IgD-negative memory B cell (primary cell): Measurements from ENCODE around the gene POC1A. TPM values are rescaled to one million over a fixed set of nuclear protein-coding genes. Genes with fewer than 3 reads are reported as not detected.

ENCODE experiments used
- H3K27ac Mint-ChIP-seq, 3 donors: one replicate each; pipeline ENCODE4 v1.8.0; 2020 to 2022; ENCODE audit warnings: mild to moderate bottlenecking in 3 of 3, mixed read lengths in 3 of 3, moderate library complexity in 1 of 3
- H3K27me3 Mint-ChIP-seq: one replicate; pipeline ENCODE4 v1.8.0; 2021; ENCODE audit warnings: mixed read lengths
- H3K36me3 Mint-ChIP-seq: one replicate; pipeline ENCODE4 v1.8.0; 2020; ENCODE audit warnings: mild to moderate bottlenecking, mixed read lengths
- H3K4me1 Mint-ChIP-seq, 3 donors: one replicate each; pipeline ENCODE4 v1.8.0; 2020 to 2022; ENCODE audit warnings: mixed read lengths in 3 of 3, mild to moderate bottlenecking in 1 of 3
- H3K4me3 Mint-ChIP-seq, 4 donors: one replicate each; pipeline ENCODE4 v1.8.0; 2020 to 2022; ENCODE audit warnings: mild to moderate bottlenecking in 4 of 4, mixed read lengths in 4 of 4, moderate library complexity in 3 of 4
- H3K9me3 Mint-ChIP-seq, 3 donors: one replicate each; pipeline ENCODE4 v1.8.0; 2020 to 2021; ENCODE audit warnings: mixed read lengths in 3 of 3, mild to moderate bottlenecking in 1 of 3
- polyA plus RNA-seq: library from polyadenylated mRNA; unstranded; fragments of 300-500 nt; fragmentation: Illumina TruSeq; gene quantifications from one replicate; pipeline ENCODE4 v1.2.3, GENCODE V29; 2021

Gene POC1A
- polyA plus RNA-seq, 1 donor from 2014 or later, result 1.2 TPM

DNA sequence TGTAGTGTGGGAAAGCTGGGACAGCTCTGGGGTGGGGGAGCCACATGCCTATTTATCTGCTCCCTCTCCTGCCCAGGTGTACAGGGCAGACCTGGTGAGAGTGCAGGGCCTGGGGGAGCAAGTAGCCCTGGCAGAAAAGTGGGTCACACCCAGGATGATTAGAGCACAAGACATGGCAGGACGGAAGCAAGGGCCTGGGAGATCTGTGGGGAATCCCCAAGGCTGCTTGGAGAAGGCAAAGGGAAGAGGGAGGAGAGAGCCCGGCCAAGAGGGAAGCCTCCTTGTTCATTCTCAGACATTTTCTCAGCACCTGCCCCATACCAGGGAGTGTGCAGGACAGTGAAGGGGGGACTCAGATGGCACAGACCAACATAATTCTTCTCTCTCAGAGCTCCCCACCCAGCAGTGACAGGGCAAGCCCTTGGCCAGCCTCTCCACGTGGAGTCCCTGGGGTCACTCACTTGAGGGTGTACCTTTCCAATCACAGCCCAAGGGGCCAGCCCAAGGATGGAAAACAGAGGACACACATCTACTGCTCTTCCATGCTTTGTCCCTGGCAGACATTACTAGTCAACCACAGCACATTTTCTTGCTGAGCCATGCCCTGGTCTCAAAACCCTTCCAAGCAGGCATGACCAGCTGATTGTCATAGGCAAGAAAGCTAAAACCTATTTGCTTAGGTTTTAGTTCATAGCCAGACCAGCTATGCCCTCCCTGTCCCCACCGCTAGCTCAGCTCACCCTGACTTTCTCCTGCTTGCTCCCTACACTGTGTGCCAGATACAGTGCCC lies 92.9 kb downstream of the POC1A start:
- no peak overlapping the region for H3K27ac Mint-ChIP-seq
- no peaks in the 10 kb centered on the region for H3K36me3 Mint-ChIP-seq
- peaks cover 11 to 18% (median 17%) of the 10 kb centered on the region in 3 donors for H3K4me1 Mint-ChIP-seq
- no peaks in the 10 kb centered on the region for H3K27me3 Mint-ChIP-seq
- H3K4me3 Mint-ChIP-seq, result peak overlapping the region in 2 of 4 donors; percentile 60 to 74
- H3K9me3 Mint-ChIP-seq, result no peaks in the 10 kb centered on the region

DNA sequence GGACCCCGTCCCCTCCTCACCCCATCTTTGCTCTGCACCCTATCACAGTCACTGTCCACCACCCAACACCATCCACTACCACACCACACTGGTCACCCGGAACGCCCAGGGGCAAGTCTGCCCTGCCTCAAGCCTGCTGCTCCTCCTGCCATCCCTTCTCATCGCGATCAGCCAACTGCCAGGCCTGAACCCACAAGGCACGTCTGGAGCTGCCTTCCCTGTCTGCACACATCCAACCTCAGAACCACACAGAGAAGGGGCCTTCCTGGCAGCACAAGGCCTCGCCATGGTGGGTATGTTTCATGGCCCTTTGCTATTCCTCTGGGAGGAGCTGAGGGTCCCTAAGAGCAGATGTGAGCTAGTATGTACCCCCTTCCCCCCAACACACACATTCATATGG lies 94.4 kb downstream of the POC1A start:
- no peaks in the 10 kb centered on the region for H3K27me3 Mint-ChIP-seq
- H3K4me3 Mint-ChIP-seq, result peak overlapping the region in 1 of 4 donors; percentile 24

DNA sequence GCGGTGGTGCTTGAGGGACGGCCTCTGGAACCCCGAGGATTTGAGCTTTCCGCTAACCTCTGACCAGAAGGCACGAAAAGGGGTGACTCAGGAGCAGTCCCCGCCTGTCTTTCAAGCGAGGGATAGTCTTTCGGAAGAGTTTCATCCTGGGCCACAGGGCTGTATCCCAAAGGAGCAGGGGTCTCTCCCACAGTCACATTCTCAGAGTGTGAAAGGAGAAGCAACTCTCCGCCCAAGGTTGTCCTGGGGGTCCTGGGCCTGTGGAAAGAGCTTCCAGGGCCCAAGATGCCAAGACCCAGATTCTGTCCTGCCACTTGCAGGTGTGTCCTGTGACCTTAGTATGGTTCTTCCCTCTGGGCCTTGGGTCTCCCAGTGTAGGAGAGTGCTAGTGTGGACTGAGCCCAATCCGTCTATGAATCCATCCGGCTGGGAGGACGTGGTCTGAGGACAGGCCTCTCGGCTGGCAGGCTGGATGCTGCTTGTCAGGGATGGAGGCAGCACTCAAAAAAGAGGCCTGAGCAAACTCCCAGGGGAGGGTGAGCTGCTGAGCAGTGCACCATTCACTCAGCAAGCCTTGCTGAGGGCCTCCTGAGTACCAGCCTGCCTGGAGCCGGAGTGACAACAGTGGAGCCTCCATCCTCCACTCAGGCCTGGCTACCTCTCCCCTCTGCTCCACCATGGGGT lies 96.3 kb downstream of the POC1A start:
- H3K36me3 Mint-ChIP-seq, result no peaks in the 10 kb centered on the region
- peak overlapping the region in 2 of 3 donors; percentile 96 for H3K27ac Mint-ChIP-seq
- H3K9me3 Mint-ChIP-seq, result no peaks in the 10 kb centered on the region
- H3K4me1 Mint-ChIP-seq, result peaks cover 25 to 34% (median 29%) of the 10 kb centered on the region in 3 donors
- H3K27me3 Mint-ChIP-seq, result no peaks in the 10 kb centered on the region
- peak overlapping the region; percentile 72 to 95 (median 92) for H3K4me3 Mint-ChIP-seq

More for the DNA sequence above, 94.4 kb downstream of the POC1A start:
- Mint-ChIP-seq H3K36me3 (no peaks in the 10 kb centered on the region), H3K9me3 (no peaks in the 10 kb centered on the region), H3K4me1 (peaks cover 11 to 18% (median 18%) of the 10 kb centered on the region in 3 donors), H3K27ac (peak overlapping the region in 1 of 3 donors; percentile 31)

DNA sequence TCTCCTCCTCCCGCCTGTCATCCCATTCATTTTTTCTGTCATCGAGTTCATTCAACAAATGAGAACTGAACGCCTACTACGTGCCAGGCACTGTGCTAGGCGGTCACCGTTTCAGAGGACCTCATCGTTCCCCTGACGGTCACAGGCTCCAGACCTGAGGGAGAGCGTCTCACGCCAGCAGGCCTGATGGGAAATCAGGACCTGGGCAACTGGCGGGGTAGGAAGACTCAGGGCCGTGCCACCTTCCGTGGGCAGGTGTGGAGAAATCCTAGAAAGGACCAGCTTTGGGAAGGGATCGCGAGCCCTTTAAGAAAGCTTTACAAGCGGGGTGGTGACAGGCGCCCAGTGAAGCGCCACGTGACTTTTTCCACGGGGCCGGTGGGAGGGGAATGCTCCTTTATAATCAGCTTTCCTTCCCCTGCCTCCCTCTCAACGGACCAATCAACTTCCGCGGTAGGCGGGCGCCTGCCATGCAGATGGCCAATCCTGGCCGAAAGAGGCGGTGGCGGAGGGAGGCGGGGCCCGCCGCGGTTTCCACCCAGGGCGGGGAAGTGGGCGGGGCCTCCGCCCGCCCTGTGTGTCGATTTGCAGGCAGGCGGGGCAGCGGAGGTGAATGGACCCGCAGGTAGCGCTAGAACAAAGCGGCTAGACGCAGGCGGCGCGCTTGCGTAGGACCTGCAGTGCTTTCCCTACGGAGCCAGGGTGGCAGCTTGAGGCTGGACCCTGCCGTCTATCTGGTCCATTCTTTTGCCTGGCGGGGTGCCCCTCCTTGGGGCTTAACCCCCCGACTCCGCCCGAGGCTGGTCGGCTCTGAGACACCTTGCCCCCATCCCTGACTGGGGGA lies 97.0 kb downstream of the POC1A start:
- Mint-ChIP-seq H3K36me3 (no peaks in the 10 kb centered on the region), H3K9me3 (no peaks in the 10 kb centered on the region), H3K27me3 (no peaks in the 10 kb centered on the region), H3K4me3 (peak overlapping the region; percentile 89 to 97 (median 94)), H3K27ac (peak overlapping the region; percentile 95 to 96 (median 96)), H3K4me1 (peaks cover 24 to 35% (median 27%) of the 10 kb centered on the region in 3 donors)

DNA sequence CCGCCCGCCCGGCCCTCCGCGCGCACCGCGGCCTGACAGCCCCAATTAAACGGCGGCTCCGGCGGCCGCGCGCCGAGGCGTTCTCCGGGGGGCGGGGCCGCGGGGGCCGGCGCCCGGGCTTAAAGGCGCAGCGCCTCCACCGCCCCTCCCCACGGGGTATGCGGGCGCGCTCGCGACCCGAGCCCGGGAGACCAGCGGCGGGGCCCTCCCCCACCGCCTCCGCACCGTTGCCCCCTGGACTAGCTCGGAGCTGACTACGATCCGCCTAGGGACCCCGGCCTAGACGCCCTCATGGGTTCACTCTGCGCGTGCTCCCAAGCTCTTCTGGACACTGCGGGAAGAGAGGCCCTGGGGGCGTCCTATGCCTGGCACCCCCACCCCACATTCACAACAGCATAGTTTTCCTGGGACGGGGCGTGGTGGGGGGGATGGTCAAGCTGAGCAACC lies 97.7 kb downstream of the POC1A start, which contains the start of gene DUSP7:
TSS of gene DUSP7 (minus strand) at position 51 of the 447 bp plus-strand sequence. CDS start 205 bp downstream, outside the sequence.
- no peaks in the 10 kb centered on the region for H3K36me3 Mint-ChIP-seq
- H3K4me3 Mint-ChIP-seq, result peak within 1 kb of the TSS; percentile 90 to 97 (median 95)
- H3K27me3 Mint-ChIP-seq, result no peaks in the 10 kb centered on the region
- no peaks in the 10 kb centered on the region for H3K9me3 Mint-ChIP-seq
- H3K4me1 Mint-ChIP-seq, result peaks cover 22 to 35% (median 28%) of the 10 kb centered on the region in 3 donors
- H3K27ac Mint-ChIP-seq, result peak within 1 kb of the TSS; percentile 95 to 96 (median 96)

DNA sequence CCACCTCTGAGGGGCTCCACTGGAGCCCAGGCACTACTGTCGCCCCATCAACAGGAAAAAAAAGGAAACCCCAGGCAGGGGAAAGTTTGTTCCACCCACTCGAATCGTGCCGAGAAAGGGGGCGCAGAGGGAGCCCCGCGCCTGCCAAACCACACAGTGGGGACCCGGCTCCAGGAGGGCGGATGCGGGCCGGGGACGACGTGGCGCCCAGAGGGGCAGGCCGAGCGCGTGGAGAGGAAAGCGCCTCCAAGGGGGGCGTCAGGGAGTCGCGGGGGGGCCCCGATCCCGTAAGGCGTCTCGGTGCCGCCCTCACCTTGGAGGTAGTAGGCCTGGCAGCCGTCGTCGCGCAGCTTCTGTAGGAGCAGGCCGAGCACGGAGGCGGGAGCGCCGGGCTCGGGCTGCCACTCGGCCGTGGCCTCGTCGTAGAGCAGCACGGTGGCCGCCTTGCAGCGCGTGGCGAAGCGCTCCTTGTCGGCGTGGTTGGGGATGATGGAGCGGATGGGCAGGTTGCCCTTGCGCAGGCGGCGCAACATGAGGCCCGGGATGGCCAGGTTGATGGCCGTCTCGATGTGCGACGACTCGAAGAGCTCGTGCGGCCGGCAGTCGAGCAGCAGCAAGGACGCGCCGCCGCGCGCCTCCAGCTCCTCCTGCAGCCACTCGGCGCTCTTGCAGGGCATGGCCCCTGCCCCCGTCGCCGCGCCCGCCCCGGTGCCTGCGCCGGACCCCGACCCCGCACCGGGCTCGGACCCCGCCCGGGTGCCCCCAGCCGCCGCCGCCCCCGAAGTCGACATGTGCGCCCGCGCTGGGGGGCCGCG lies 98.5 kb downstream of the POC1A start:
- Mint-ChIP-seq H3K4me3 (peak overlapping the region; percentile 90 to 95 (median 93)), H3K27ac (peak overlapping the region; percentile 71 to 94 (median 93)), H3K36me3 (no peaks in the 10 kb centered on the region), H3K9me3 (no peaks in the 10 kb centered on the region), H3K27me3 (no peaks in the 10 kb centered on the region), H3K4me1 (peaks cover 22 to 32% (median 28%) of the 10 kb centered on the region in 3 donors)

DNA sequence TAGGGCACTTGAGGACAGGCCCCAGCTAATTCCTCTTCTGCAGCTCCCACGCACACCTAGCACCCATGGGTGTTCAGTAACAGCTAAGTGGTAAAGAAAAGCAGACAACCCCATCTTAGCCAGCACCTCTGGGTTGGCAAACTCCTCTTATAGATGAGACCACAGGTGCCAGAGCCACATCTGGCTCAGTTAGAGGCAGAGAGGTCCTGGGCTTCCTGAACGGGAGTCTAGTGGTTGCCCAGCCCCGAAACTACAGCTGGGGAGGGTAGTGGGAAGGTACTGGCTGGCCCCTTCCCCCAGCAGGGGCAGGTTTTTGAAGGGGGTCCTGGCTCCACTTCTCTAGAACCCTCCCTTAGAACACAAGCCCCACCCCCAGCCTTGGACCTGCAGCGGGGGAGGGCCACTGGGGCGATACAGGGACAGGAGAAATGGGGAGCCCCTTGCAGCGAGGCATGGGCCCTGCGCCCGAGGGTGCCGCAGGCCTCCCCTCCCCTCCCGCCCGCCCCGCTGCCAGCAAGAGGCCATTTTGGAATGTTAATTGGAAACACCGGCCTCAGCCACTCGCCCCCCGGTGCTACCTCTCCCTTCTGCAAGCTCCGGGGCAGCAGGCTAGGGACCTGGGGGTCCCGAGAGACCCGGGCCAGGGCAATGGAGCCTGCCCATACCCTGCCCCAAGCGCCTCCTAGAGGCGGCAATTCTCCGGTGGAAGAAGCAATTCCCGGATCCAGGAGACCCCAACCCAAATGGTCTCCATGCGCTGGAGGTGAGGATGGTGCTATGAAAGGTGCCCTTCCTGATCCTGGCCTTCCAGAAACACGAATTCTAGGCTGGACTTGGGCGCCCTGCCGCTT lies 99.3 kb downstream of the POC1A start:
- Mint-ChIP-seq H3K9me3 (no peaks in the 10 kb centered on the region), H3K27ac (peak overlapping the region; percentile 41 to 93 (median 90)), H3K4me3 (peak overlapping the region; percentile 90 to 95 (median 93)), H3K27me3 (no peaks in the 10 kb centered on the region), H3K36me3 (no peaks in the 10 kb centered on the region), H3K4me1 (peaks cover 22 to 32% (median 28%) of the 10 kb centered on the region in 3 donors)

DNA sequence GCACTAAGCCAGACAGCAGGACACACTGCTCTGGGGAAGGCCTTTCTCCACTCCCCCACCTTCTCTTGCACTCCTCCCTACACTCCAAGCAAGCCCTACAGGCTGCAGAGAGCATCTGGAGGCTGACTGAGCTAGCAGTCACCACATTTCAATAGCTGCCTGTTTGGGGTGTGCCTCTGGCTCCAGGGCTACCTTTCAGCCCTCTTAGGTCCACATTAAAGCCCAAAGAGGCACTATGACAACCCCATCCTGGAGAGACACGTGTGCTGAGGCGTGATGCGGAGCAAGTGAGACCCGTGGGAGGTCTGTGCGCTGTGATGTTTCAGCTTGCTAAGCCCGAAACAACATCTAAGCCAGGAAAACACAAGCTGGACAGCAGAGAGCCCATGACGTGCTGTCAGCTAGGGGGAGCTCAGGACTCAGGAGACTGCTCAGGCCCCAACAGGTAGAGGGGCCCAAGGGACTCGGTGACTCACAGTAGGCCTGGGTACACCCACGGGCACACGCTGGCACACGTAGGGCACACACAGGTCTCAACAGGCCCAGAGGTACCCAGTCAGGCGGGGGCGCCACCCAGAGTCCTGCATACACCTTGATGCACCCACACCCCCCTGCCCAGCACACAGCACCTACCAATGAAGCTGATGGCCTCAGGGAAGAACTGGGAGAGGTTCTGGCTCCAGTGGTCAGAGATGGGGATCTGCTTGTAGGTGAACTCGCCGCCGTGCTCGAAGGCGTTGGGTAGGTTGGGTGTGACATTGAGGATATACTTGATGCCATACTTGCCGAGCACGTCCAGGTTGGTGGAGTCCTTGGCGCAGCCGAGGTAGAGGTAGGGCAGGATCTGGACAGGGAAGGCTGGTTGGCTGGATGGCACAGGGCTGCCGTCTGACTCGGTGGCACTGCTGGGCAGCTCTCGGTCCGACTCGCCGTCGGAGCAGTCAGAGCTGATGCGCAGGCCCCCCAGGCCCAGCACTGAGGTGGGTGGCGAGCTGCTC lies 100.6 kb downstream of the POC1A start:
- H3K36me3 Mint-ChIP-seq, result no peaks in the 10 kb centered on the region
- H3K27me3 Mint-ChIP-seq, result no peaks in the 10 kb centered on the region
- H3K4me3 Mint-ChIP-seq, result peak overlapping the region; percentile 66 to 86 (median 81)
- H3K27ac Mint-ChIP-seq, result peak overlapping the region; percentile 66 to 93 (median 89)
- peaks cover 22 to 32% (median 28%) of the 10 kb centered on the region in 3 donors for H3K4me1 Mint-ChIP-seq
- H3K9me3 Mint-ChIP-seq, result no peaks in the 10 kb centered on the region

DNA sequence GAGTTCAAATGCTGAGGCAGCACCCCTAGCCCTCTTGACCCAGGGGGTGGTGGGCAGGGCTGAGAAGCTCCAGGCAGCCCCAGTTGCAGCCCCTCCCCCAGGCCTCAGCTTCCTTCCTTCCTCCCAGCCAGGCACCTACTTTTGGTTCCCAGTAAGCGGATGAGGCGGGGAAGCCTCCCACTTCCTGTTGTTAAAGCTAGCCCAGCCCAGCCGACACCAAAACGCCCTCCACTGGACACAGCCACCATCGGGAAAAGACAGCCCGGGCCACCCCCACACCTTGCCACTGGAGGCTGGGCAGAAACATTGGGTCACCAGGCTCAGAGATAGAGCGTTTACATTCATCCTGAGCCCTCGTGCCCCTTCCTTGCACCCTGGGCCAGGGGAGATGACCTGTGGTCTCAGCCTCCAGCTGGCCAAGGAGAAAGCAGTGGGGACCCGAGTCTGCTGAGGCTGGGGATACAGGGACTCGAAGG lies 101.4 kb downstream of the POC1A start:
- Mint-ChIP-seq H3K27me3 (no peaks in the 10 kb centered on the region), H3K9me3 (no peaks in the 10 kb centered on the region), H3K4me3 (peak overlapping the region in 3 of 4 donors; percentile 77 to 86 (median 85)), H3K27ac (peak overlapping the region; percentile 66 to 93 (median 89)), H3K4me1 (peaks cover 22 to 32% (median 28%) of the 10 kb centered on the region in 3 donors), H3K36me3 (no peaks in the 10 kb centered on the region)

DNA sequence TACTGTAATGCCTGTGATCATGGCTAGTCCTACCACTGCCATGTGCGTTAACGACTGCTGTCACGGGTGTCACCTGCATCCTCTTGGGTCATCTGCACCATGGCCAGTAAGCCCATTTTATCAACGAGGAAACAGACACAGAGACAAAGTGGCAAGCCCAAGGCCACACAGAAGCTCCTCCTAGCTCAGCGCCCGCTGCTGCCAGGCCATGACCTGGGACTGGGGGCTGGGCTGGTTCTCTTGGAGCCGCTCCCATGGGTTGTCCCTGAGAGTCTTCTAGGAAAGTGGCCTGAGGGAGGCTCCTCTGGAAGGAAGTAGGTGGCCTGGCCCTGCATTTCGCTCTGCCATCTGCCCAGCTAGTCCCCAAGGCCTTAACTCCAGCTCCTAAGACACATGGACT lies 102.8 kb downstream of the POC1A start:
- H3K27me3 Mint-ChIP-seq, result no peaks in the 10 kb centered on the region
- H3K27ac Mint-ChIP-seq, result peak overlapping the region in 1 of 3 donors; percentile 89
- peaks cover 12 to 29% (median 28%) of the 10 kb centered on the region in 3 donors for H3K4me1 Mint-ChIP-seq
- peak overlapping the region in 1 of 4 donors; percentile 85 for H3K4me3 Mint-ChIP-seq
- H3K9me3 Mint-ChIP-seq, result no peaks in the 10 kb centered on the region
- no peaks in the 10 kb centered on the region for H3K36me3 Mint-ChIP-seq

DNA sequence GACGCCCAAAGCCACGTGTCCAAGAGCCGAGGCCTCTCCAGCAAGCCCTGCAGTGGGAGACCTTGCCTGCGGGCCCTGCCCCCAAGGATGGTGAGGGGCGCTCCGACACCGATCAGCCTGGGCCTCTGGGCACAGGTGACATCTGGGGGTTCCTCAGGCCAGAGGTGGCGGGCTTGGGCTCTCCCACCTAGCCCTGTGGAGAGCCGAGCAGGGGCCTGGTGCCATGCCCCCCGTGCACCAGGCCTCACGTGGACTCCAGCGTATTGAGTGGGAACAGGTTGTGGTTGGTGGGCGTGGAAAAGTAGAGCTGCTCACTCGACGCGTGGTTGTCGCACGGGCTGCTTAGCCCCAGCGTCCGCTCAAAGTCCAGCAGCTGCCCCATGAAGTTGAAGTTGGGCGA lies 103.7 kb downstream of the POC1A start:
- Mint-ChIP-seq H3K27me3 (no peaks in the 10 kb centered on the region), H3K27ac (peak overlapping the region in 1 of 3 donors; percentile 67), H3K9me3 (no peaks in the 10 kb centered on the region), H3K36me3 (no peaks in the 10 kb centered on the region), H3K4me1 (peaks cover 12 to 29% (median 28%) of the 10 kb centered on the region in 3 donors), H3K4me3 (no peak overlapping the region)

DNA sequence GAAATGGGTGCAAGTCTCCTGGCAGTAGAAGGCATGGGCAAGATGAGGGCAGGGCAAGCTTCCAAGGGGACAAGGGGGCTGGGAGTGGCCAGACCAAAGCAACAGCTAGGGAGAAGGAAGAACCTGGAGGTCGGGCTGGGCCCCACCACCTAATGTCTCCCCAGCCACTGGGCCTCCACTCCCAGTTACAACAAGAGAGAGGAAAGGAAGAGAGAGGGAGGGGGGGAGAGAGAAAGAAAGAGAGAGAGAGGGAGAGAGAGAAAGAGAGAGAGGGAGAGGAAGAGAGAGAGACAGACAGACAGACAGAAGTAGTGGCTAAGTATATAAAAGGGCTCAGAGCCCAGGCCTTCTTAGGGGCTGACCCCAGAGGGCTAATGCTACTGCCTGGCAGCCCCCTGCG lies 104.7 kb downstream of the POC1A start:
- Mint-ChIP-seq H3K27ac (no peak overlapping the region), H3K36me3 (no peaks in the 10 kb centered on the region), H3K27me3 (no peaks in the 10 kb centered on the region), H3K4me3 (no peak overlapping the region), H3K9me3 (no peaks in the 10 kb centered on the region), H3K4me1 (peaks cover 8 to 26% (median 25%) of the 10 kb centered on the region in 3 donors)
